K562 (cell line): ENCODE results near the gene PSORS1C2.

Experiments used
- CEBPG ChIP-seq, 3 experiments: fragments of 200-800 bp in 1 of 3; sonication (Bioruptor generic) in 1 of 3; sonication (generic) in 1 of 3; formaldehyde crosslinking in 1 of 3; IDR thresholded peaks in 2 of 3; conservative IDR thresholded peaks in 1 of 3; 2 replicates each; pipeline versions ENCODE4 v1.6.1 to v1.8.0; 2016 to 2022; ENCODE audit warnings: missing compliant biosample characterization in 2 of 3, missing genetic modification characterization in 2 of 3, mild to moderate bottlenecking in 1 of 3, missing genetic modification reagents in 1 of 3
- CTCF ChIP-seq, 3 experiments: IDR thresholded peaks in 2 of 3; conservative IDR thresholded peaks in 1 of 3; 2 replicates each; pipeline ENCODE4 v1.5.1; 2011 to 2012; ENCODE audit warnings: low read length in 3 of 3, mild to moderate bottlenecking in 3 of 3, control low read depth in 2 of 3, improper control_type of control experiment in 1 of 3, inconsistent platforms in 1 of 3, low read depth in 1 of 3, mixed read lengths in 1 of 3, moderate library complexity in 1 of 3; ENCODE audit not compliant: insufficient read depth in 2 of 3
- NFATC3 ChIP-seq: fragments of 450-650 bp; IDR thresholded peaks from 2 replicates; pipeline ENCODE4 v1.6.1; 2017; ENCODE audit warnings: mild to moderate bottlenecking
- NFYB ChIP-seq: IDR thresholded peaks from 2 replicates; pipeline ENCODE4 v1.6.1; 2011; ENCODE audit warnings: mild to moderate bottlenecking, moderate library complexity; ENCODE audit not compliant: insufficient read length; ENCODE audit errors: extremely low read depth
- NRF1 ChIP-seq, 2 experiments: fragments of 450-650 bp; IDR thresholded peaks in 1 of 2; conservative IDR thresholded peaks in 1 of 2; 2 replicates each; pipeline ENCODE4 v1.6.1; 2014; ENCODE audit warnings: mild to moderate bottlenecking in 2 of 2
- POLR2AphosphoS5 ChIP-seq: IDR thresholded peaks from 2 replicates; pipeline ENCODE4 v1.6.1; 2011; ENCODE audit warnings: mild to moderate bottlenecking, low read depth, low read length, moderate library complexity; ENCODE audit not compliant: control insufficient read depth, insufficient read depth
- SREBF1 ChIP-seq: fragments of 150-350 bp; IDR thresholded peaks from 2 replicates; pipeline ENCODE4 v1.6.1; 2014; ENCODE audit warnings: antibody characterized with exemption, low read depth, low read length, borderline replicate concordance
- ZBTB7A ChIP-seq: IDR thresholded peaks from 2 replicates; pipeline ENCODE4 v1.6.1; 2011; ENCODE audit warnings: low read depth, mild to moderate bottlenecking, low read length, moderate library complexity, borderline replicate concordance; ENCODE audit not compliant: control insufficient read depth

GRCh38 chr6:31140643-31141042 lies 1.8 kb upstream of the PSORS1C2 start:
- TF ChIP-seq NFATC3 (no peak), CTCF (IDR thresholded peaks at IDR 0.05 in 2 of 3, conservative IDR thresholded peaks at IDR 0.05 in 1 of 3; ENCODE audit: insufficient read depth in 2 of 3, low read depth in 1 of 3, low read length in 3 of 3) (no peak), NFYB (no peak), CEBPG (CRISPR knock-in tag; IDR thresholded peaks at IDR 0.05) (no peak), CEBPG (tag; conservative IDR thresholded peaks at IDR 0.05 in 1 of 2, IDR thresholded peaks at IDR 0.05 in 1 of 2) (no peak), NRF1 (conservative IDR thresholded peaks at IDR 0.05 in 1 of 2, IDR thresholded peaks at IDR 0.05 in 1 of 2) (no peak), ZBTB7A (no peak), POLR2AphosphoS5 (no peak), SREBF1 (no peak)
